Duodenal mucosa (tissue), 2 donors: Measurements from ENCODE around the gene GLCCI1.

Experiments used
- H3K27ac ChIP-seq: one replicate; pipeline ENCODE4 v1.7.0; 2013; ENCODE audit warnings: low read depth, low read length
- H3K27me3 ChIP-seq, 2 donors: one replicate each; pipeline ENCODE4 v1.7.0; 2013; ENCODE audit warnings: low read length in 2 of 2, control low read depth in 1 of 2; ENCODE audit not compliant: insufficient read depth in 2 of 2, control insufficient read depth in 1 of 2
- H3K36me3 ChIP-seq, 2 donors: one replicate each; pipeline ENCODE4 v1.7.0; 2013; ENCODE audit warnings: low read length in 2 of 2, control low read depth in 1 of 2; ENCODE audit not compliant: insufficient read depth in 2 of 2, control insufficient read depth in 1 of 2
- H3K4me1 ChIP-seq, 2 donors: one replicate each; pipeline ENCODE4 v1.7.0; 2013; ENCODE audit warnings: low read length in 2 of 2, control low read depth in 1 of 2; ENCODE audit not compliant: insufficient read depth in 2 of 2, control insufficient read depth in 1 of 2
- H3K4me3 ChIP-seq, 2 donors: one replicate each; pipeline ENCODE4 v1.7.0; 2013; ENCODE audit warnings: low read length in 2 of 2, low read depth in 1 of 2
- H3K9ac ChIP-seq, 2 donors: one replicate each; pipeline ENCODE4 v1.7.0; 2013; ENCODE audit warnings: low read length in 2 of 2, low read depth in 1 of 2
- H3K9me3 ChIP-seq, 2 donors: one replicate each; pipeline ENCODE4 v1.7.0; 2013; ENCODE audit warnings: low read length in 2 of 2, control low read depth in 1 of 2; ENCODE audit not compliant: control insufficient read depth in 1 of 2

Gene GLCCI1

DNA sequence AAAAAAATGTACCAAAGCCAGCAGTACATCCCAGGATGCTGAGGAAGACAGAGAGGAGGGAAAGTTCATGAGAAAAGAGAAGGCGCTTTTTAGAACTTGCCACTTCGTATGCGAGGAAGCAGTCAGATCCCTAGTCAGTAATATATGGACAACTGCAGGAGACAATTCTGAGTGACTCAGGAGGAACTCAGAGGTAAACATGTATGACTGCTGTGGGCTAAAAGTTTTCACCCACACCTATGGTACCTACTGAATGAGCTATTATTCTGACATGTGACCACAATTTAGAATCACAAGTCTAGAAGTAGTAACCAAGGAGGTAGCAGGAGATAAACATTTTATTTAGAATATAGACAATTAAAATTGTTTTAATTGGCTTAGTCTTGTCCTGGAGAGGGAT is 166.8 kb downstream of the GLCCI1 start:
- Histone ChIP-seq H3K9me3 (no peaks in the 10 kb centered on the region), H3K36me3 (peaks cover 0 to under 1% of the 10 kb centered on the region in 2 donors), H3K9ac (no peak overlapping the region), H3K27ac (no peak overlapping the region), H3K4me1 (no peaks in the 10 kb centered on the region), H3K27me3 (no peaks in the 10 kb centered on the region), H3K4me3 (no peak overlapping the region)

GRCh38 chr7:8136051-8136730 is 167.6 kb downstream of the GLCCI1 start:
- no peaks in the 10 kb centered on the region for H3K9me3 ChIP-seq
- no peak overlapping the region for H3K9ac ChIP-seq
- H3K36me3 ChIP-seq = peaks cover 0 to 3% of the 10 kb centered on the region in 2 donors
- no peak overlapping the region for H3K4me3 ChIP-seq
- H3K27ac ChIP-seq = no peak overlapping the region
- H3K4me1 ChIP-seq = no peaks in the 10 kb centered on the region
- no peaks in the 10 kb centered on the region for H3K27me3 ChIP-seq
